Measurements from ENCODE around the gene BMPR2.
"Not testable (repeated sequence)": the region's sequence is repeated elsewhere in the genome, so short reads cannot be mapped to it uniquely, and the experiment has no call there.

BMPR2 gene

DNA sequence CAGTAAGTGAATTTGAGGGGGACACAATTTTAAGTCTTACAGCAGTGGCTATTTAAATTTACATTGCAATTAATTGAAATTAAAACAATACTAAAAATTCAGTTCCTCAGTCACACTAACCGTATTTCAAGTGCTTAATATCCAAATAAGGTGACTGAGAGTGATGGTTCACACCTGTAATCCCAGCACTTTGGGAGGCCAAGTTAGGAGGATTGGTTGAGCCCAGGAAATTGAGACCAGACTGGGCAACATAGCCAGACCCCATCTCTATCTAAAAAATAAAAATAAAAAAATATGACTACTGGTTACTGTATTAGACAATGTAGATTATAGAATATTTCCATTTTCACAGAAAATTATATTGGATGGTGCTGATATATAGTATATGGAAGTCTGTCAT lies 79.0 kb downstream of the BMPR2 start:
- DNase-seq: no peak

DNA sequence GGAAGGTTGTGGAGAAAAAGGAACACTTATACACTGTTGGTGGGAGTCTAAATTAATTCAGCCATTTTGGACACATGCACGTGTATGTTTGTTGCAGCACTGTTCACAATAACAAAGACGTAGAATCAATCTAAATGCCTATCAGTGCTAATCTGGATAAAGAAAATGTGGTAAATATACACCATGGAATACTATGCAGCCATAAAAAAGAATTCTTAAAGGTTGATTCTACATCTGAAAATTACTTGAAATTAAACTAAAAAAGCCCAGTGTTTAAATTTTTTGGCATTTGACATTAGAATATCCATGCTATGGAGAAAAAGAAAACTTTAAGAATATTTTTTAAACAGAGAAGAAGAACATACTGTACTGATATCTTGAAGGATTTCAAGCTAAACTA lies 84.0 kb downstream of the BMPR2 start:
- DNase-seq: no peak

DNA sequence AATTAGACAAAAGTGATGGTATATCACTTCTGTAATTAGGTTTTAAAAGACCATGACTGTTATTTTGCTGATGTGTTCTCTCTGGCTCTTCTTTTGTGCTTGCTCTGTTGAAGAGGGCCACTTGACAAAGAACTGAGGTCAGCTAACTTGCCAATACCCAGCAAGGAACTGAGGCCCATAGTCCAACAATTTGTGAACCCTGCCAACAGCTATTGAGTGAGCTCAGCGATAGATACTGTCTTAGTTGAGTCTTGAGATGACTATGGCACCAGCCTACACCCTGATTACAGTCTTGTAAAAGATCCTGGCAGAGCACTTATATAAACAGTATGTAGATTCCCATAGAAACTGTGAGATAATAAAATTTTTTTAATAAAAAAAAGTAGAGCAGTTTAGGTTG lies 103.0 kb downstream of the BMPR2 start:
- no peak for DNase-seq

DNA sequence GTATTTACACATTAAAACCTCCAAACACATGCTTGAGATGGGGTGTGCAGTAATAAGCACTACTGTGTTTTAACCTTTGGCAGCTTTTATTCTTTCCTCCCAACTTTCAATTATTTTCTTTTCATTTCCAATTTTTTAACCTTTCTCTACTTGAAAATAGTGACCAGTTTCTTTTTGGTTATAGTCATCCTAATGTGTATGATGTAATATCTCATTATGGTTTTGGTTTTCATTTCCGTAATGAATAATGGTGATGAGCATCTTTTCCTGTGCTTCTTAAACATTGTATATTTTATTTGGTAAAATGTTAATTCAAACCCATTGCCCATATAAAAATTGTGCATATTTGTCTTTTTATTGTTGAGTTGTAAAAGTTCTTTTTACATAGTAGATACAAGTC lies 103.5 kb downstream of the BMPR2 start:
- no peak for DNase-seq

DNA sequence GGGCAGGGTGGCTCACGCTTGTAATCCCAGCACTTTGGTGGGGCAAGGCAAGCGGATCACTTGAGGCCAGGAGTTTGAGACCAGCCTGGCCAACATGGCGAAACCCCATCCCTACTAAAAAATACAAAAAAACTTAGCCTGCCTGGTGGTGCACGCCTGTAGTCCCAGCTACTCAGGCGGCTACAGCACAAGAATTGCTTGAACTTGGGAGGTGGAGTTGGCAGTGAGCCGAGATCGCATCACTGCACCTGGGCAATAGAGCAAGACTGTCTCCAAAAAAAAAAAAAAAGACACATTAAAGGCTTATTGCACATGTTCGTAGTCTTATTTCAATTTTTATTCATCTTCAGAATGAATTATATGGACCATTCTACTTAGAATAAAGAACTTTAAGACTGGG lies 110.2 kb downstream of the BMPR2 start:
- no peak for DNase-seq

DNA sequence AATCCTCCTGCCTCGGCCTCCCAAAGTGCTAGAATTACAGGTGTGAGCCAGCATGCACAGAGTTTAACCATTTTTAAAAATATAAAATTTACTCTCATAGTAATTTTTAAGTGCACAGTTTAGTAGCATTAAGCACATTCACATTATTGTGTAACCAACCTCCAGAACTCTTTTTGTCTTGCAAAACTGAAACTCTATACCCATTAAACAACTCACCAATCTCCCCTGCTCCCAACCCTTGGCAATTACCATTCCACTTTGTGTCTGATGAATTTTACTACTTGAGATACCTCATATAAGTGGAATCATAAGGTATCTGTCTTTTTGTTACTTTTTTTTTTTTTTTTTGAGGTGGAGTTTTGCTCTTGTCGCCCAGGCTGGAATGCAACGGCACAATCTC lies 112.5 kb downstream of the BMPR2 start:
- DNase-seq: no peak

DNA sequence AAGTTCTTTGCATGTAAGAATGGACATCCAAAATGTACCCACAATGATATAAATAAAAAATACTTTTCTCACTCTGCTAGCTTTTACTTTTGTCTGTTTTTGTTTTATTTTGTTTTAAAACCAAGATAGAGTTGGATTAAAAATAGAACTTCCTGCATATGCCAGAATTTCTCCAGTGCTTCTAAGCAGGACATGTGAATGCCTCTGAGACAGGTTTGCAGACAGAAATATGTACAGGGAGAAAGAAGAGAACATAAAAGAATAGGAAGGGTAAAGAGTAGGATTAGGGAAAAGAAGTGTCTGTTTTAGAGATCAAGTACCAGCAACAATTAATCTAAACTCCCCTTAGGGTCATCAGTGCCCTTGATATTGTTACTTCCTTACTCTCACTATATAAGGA lies 114.4 kb downstream of the BMPR2 start:
- DNase-seq: no peak

DNA sequence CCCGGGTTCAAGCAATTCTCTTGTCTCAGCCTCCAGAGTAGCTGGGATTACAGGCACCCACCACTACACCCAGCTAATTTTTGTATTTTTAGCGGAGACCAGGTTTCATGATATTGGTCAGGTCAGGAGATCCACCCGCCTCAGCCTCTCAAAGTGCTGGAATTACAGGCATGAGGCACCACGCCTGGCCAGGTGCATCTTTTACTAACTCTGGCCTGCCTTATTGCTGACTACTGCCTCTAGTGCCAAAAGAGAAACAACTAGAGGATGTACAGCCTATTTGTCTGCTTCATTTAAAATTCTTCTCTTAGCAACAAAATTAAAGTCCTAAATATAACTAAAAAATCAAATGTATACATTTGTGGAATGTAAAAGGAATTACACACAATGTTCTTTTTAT lies 115.4 kb downstream of the BMPR2 start:
- no peak for DNase-seq

DNA sequence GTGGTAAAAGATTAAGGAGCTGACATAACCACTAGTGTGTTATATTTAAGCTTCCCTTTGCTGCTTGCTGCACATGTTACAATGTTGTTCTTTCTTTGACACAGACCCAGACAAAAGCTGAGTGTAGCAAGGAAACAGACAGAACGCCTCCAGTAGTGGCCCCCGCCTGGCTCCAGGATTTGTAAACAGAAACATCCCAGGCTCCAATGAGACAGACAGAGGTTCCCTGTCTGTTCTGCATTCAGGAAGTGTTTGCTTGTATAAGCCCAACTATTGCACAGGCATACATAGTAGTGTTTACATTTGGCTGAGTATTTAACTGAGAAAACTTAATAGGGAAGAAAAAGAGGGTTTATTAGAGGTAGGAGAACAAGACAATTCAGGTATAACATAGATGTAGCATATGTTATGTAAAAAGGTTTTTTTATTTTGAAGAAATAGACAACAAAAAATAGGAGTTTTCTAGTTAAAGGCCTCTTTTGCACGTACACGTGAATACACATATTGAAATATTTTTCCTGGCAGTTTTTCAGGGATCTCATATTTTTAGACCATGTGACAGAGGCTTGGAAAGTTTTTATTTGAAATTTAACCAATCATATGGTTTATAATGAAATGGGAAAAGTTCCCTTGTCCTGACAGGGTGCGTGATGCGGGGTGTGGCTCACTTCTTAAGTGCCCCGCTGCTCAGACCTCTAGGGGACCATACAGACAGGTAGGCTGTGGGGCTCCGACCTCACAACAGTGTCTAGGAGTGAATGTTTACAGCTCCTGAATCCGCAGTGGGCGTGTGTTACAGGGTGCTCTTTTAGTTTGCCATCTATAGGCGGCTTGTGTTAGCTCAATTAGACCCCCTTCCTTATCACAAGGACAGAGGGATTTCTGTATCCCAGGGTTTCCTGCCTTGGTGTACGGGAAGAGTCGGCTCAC lies 118.4 kb downstream of the BMPR2 start:
- DNase-seq: no peak

DNA sequence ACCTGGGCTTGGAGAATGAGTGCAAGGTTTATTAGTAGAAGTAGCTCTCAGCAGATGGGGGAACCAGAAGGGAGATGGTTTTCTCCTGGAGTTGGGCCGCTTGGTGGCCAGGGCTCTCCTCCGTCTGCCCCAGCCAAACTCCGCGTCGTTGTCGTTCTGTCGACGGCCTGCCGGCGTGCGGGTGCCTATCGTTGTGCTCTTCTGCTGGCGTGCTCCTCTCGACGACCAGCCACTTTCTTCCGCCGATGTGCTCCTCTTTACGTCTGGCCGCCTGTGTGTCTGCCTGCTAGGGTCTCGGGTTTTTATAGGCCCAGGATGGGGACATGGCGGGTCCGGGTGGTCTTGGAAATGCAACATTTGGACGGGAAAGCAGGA lies 119.1 kb downstream of the BMPR2 start:
- no peak for DNase-seq

DNA sequence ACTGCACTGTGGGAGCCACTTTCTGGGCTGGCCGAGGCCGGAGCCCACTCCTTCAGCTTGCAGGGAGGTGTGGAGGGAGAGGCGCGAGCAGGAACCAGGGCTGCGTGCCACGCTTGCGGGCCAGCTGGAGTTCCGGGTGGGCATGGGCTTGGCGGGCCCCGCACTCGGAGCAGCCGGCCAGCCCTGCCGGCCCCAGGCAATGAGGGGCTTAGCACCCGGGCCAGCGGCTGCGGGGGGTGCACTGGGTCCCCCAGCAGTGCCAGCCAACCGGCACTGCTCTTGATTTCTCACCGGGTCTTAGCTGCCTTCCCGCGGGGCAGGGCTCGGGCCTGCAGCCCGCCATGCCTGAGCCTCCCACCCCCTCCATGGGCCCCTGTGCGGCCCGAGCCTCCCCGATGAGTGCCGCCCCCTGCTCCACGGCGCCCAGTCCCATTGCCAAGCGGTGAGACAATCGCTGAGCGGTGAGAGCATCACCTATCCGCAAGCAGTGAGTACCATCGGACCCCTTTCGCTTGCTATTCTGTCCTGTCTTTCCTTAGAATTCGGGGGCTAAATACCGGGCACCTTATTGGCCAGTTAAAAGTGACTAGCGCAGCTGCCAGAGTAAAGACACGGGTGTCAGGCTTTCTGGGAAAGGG lies 120.8 kb downstream of the BMPR2 start:
- not testable (repeated sequence) for DNase-seq

DNA sequence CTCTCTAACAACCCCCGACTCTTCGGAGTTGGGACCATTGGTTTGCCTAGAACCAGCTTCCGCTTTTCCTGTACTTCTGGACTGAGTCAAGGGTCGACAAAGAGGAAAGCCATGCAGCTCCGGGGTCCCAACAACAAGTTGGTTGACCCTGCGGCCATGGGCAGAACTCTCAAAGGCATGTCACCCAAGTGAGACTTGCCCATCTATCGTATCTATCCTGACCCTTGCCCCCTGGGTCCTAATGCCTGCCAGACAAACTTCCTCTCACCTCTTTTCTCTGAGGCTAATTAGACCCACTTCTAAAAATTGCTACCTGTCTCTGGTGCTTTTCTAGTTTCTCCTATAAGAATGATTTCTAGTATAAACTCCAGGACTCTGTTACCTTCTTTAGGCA lies 121.3 kb downstream of the BMPR2 start:
- not testable (repeated sequence) for DNase-seq

DNA sequence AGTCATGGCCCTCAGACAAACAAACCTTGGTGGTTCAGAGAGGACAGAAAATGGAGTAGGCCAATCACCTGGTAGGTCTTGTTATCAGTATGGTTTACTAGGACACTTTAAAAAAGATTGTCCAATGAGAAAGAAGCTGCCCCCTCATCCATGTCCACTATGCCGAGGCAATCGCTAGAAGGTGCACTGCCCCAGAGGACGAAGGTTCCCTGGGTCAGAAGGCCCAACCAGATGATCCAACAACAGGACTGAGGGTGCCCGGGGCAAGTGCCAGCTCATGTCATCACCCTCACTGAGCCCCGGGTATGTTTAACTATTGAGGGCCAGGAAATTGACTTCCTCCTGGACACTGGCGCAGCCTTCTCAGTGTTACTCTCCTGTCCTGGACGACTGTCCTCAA lies 123.7 kb downstream of the BMPR2 start:
- DNase-seq: not testable (repeated sequence)

DNA sequence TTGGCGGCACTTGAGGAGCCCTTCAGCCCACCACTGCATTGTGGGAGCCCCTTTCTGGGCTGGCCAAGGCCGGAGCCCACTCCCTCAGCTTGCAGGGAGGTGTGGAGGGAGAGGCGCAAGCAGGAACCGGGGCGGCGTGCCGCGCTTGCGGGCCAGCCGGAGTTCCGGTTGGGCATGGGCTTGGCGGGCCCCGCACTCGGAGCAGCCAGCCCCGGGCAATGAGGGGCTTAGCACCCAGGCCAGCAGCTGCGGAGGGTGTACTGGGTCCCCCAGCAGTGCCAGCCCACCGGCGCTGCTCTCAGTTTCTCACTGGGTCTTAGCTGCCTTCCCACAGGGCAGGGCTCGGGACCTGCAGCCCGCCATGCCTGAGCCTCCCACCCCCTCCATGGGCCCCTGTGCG lies 127.1 kb downstream of the BMPR2 start:
- DNase-seq: not testable (repeated sequence)

DNA sequence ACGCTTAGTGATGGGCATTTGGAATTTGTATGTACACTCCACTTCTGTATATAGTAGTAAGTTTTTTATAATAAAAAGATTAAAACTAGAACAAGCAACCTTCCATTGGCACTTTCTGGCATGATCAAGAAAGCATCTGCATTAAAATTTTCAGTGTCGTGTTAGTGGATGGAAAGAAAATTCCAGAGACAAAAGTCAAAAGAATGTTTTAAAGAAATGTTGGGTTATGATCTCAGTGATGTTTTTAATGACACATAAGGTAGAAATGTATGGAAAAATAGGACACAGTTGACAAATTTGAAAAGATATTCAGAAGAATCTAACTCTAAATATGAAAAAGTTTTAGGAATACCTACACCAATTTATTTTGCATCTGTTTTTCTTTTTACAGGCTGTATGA lies 132.6 kb downstream of the BMPR2 start:
- no peak for DNase-seq

DNA sequence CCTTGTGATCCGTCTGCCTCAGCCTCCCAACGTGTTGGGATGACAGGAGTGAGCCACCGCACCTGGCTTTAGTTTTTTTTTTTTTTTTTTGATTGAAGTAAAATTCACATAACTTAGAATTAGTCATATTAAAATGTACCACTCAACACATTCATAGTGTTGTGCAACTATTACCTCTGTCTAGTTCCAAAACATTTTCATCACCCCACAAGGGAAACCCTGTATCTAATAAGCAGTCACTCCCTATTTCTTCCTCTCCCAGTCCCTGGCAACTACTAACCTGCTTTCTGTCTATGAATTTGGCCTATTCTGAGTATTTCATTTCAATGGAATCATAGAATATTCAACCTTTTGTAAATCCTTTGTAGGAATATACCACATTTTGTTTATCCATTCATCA lies 134.8 kb downstream of the BMPR2 start:
- no peak for DNase-seq

DNA sequence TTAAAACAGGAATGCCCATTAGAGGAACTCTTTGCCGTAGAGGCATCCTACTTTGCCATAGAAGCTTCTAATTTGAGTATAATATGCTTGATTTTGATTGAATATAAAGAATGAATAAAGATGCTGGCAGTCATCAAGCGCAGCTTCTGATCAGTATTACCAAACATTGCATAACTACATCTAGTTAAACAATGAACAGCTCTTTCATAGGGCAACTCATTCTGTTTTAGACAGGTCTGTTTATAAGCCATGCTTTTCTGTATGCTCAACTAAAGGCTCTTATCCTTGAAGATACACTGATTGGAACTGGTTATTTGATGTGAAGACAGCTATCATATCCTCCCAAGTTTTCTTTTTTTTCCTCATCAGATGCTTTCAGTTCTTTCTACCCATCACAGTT lies 136.0 kb downstream of the BMPR2 start:
- no peak for DNase-seq

DNA sequence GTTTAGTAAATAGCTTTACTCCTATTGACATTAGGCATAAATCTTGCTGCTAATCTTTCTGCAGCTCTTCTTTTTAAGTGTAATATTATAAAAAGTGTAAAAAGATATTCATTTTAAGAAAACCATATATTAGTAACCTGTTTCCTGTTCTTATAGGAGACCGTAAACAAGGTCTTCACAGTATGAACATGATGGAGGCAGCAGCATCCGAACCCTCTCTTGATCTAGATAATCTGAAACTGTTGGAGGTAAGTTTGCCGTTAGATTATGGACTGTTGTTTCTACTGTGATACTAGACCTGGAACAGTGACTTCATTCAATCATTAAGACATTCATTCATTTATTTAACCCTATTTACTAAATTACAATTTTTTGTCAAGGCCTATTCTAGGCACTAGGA lies 138.6 kb downstream of the BMPR2 start:
- DNase-seq: no peak

DNA sequence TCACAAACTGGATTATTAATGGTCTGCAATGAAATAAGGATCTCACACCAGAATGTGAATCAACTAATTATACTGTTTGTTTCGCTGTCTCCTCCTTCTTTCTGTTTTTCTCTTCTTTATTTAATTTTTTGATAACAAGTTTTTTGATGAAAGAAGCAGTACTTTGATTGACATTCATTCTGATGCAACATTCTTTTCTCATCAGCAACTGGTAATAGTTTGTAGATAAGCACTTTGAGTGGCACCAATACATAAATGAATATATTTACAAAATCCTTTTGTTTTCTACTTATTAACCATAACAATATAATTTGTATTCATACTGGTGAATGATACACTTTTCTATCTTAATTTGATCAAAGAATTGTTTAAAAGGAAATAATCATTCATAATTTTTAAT lies 143.3 kb downstream of the BMPR2 start:
- DNase-seq: no peak

DNA sequence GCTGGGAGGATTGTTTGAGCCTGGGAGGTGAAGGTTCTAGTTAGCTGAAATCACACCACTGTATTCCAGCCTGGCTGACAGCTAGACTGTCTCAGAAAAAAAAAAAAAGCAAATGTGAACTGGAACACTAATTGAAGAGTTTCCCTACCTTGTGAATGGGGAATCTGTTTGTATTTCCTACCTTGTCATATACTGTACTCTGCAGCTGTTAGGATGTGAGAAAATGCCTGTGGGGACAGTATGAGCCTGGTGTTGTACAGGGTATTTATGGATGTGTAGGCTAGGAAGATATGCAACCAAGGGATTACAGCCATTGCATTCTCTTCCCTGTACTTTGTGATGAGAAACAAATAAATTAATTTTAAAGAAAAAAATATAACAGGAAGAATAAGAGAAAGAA lies 145.3 kb downstream of the BMPR2 start:
- DNase-seq: no peak

DNA sequence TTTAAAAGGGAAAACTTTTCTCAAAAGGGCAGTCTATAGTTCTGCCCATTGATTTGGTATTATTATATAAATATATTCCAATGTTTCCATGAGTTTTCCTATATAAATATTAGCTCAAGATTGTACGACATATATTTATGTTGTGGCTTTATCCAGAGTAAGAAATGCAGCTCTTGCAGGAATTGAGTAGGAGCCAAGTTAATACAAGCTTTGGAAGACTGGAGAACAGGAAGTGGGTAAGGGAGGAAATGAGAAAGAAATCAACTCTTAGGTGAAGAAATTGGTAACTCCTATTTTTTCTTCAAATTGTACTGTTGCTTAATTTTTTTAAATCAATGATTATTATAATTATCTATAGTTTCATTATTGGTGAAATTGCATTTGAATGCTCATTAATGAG lies 153.3 kb downstream of the BMPR2 start:
- DNase-seq: no peak

DNA sequence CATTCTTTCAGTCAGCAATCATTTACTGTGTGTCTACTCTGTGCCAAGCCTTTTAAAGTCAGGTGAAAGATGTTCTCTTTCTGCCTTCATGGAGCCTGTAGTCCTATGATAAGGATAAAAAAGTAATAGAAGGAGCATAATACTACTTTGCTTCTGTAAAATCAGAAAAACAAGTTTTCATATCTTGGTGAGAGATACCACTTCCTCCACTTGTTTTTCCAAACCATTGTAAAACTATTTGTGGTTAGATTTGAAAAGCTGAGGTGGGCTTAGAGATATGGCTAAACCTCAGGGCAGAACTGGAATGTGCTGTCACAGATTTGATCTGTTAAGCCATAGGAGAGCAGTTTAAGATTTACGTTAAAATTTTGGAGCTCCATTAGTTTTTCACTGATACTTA lies 153.9 kb downstream of the BMPR2 start:
- no peak for DNase-seq

DNA sequence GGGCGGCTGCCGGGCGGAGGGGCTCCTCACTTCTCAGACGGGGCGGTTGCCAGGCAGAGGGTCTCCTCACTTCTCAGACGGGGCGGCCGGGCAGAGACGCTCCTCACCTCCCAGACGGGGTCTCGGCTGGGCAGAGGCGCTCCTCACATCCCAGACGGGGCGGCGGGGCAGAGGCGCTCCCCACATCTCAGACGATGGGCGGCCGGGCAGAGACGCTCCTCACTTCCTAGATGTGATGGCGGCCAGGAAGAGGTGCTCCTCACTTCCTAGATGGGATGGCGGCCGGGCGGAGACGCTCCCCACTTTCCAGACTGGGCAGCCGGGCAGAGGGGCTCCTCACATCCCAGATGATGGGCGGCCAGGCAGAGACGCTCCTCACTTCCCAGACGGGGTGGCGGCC lies 159.2 kb downstream of the BMPR2 start:
- not testable (repeated sequence) for DNase-seq

DNA sequence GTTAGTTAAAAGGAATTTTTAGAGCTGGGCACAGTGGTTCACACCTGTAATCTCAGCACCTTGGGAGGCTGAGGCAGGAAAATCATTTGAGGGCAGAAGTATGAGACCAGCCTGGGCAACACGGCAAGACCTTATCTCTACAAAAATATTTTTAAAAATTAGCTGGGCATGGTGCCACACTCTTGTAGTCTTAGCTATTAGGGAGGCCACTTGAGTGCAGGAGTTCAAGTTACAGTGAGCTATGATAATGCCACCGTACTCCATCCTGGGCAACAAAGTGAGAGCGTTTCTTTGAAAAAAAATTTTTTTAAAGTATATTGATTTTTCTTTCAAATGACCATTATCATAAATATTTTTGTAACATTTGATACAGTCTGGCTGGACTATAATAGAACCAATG lies 165.0 kb downstream of the BMPR2 start:
- no peak for DNase-seq

DNA sequence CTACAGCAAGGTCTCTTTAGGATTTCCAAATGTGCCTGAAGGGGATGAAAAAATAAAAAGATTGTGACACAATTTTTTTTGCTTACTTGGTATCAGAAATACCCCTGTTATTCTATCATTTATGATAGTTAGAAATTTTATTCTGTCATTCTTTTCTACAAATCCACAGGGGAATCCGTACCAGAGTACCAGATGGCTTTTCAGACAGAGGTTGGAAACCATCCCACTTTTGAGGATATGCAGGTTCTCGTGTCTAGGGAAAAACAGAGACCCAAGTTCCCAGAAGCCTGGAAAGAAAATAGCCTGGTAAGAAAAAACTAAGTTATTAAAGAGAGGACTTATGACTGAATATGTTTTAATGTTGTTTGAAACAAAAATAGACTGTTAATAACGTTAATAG lies 166.0 kb downstream of the BMPR2 start:
- no peak for DNase-seq

Measured in activated effector memory CD4-positive, alpha-beta T cell treated with anti-CD3 and anti-CD28 coated beads, Interleukin-2, amount 50 U/mL, for 16 hours (primary cell).